HG03097 (cell line): Measurements from ENCODE around the gene MBD3.

ENCODE experiments used
- ATAC-seq: cut with Tn5 transposase; IDR thresholded peaks from one replicate; pipeline ENCODE4 v1.9.1; 2021; ENCODE audit not compliant: unreplicated experiment, low FRiP score

The MBD3 gene

DNA sequence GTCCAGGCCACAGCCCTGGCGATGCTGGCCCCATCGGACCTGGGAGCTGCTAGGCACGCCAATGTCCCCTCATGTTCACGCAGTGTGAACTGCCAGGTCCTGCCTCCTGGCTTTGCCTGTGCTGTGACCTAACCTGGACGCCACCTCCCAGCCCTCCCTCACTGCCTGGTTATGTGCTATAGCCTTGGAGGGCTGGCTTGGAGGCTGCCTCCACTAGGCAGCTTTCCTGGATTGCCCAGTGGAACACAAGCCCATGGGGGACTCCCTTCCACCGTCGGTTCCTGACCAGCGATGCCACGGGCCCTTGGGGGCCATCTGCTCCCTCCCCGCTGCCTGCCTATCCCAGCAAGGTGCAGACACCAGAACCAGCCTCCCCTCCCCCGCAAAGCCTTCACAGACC is 27.8 kb upstream of the MBD3 start:
- no peak for ATAC-seq

DNA sequence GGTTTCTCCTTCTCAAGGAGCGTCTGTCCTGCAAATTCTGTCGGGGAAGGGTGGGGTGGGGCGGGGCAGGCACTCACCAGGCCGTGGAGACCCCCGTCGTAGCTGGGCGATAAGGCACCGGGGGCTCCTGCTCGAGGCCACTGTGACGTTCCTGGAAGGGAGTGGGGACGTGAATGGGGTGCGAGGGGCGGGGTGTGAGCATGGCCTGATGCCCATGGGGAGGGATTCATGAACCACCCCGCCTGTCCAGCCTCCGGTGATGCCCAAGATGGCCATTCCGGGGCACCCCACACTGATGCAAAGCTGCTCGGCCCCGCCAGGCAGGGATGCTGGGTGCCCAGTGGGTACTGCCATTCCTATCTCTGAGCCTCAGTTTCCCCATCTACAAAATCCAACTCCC is 27.0 kb upstream of the MBD3 start:
- ATAC-seq: no peak

DNA sequence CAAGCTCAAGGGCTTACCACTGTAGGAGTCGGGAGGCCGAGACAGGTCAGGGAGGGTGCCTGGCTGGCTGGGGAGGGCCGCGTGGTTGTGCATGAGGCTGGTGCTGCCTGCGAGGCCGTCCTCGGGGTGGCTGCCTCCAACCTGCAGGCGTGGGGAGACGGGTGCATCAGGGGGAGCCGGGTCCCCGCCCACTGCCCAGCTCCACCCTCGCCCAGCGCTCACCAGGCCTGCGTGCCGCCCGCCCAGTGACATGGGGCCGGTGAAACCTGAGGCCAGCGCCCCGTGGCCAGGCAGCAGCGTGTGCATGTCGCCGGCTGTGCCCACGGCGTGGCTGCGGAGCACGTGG is 26.4 kb upstream of the MBD3 start:
- no peak for ATAC-seq

DNA sequence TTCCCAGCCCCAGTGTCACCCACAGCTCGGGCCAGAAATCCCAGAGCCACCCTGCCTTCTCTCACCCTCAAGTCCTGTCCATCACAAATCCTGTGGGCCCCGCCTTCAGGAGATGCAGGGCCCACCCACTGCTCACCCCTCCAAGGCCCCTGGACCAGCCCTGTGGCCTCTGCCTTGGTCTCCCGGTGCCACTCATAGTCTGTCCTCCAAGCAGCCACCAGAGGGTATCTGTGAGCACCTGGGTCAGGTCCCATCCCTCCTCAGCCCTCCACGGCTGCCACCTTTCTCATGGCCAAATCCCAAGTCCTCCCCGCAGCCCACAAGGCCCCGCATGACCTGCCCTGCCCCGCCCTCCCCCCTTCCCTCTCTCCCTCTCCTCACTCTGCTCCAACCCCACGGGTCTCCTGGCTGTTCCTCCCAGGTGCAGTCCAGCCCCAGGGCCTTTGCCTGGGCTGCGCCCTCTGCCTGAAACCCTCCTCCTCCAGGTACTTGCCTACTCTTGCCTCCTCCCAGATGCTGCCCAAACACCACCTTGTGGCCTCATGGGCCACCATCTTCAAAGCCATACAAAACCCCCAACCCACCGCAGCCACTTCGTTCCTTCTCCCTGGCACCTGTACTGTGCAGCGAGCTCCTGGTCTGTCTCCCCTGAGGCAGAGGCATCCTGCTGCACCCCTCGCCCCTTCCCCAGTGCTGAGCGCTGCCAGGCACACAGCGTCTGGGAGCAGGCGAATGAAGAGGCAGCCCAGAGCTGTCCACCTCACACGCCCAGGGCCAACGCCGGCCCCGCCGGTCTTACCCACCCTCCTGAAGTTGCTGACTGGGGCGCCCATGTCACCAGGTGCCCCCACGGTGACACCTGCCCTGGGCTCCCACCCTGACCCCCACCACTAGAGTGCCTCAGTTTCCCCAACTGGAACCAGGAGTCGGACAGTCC is 25.8 kb upstream of the MBD3 start:
- ATAC-seq: no peak

DNA sequence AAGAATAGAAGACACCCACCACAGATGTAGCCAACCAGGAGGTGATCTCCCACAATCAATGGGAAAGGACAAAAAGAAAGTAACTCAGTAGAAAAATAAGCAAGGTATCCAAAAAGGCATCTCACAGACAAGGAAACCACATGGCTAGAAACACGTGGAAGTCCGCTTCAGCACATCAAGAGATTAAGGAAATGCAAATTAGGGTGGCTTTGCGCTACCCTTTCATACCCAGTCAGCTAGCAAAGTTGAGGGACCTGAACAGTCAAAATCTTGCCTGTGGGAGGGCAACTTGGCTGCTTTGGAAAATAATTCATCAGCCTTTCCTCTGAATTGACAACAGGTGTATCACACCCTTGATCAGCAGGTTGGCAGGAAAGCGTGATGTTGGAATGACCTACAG is 24.2 kb upstream of the MBD3 start:
- no peak for ATAC-seq

DNA sequence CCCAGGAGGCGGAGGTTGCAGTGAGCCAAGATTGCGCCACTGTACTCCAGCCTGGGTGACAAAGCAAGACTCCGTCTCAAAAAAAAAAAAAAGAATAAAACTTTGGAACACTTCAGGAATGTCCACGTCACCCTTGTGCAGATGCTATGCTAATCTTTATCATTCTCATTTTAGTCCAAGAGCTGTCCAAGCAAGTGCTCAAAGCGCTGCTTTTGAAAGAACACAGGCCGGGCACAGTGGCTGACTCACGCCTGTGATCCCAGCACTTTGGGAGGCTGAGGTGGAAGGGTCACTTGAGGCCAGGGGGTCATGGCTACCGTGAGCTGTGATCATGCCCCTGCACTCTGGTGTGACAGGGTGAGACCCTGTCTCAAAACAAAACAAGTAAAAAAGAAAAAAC is 23.7 kb upstream of the MBD3 start:
- no peak for ATAC-seq

DNA sequence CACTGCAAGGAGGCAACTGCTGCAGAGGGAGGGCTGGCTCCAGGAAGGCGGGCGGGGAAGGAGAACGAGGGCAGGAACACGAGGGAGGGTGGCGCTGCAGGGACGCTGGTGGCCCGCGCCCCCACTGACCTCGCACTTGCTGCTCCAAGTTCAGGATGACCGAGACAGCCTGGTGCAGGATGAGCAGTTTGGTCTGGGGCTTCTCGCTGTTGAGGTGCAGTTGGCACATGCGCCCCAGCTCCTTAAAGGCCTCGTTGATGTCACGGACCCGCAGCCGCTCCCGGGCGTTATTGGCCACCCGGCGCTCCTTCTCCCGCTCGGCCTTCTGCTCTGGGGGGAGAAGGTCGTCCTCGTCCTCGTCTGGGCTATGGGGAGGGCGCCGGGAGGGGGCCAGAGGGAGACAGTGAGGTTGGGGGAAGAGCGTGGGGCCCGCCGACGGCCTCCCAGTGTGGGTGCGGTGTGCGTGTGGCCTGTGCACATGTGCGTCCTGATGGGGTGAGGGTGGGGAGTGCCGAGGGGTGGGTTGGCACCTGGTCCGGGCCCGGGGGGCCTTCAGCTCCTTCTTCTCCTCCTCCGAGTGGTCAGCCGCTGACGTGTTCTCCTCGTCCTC is 22.6 kb upstream of the MBD3 start:
- ATAC-seq: no peak

DNA sequence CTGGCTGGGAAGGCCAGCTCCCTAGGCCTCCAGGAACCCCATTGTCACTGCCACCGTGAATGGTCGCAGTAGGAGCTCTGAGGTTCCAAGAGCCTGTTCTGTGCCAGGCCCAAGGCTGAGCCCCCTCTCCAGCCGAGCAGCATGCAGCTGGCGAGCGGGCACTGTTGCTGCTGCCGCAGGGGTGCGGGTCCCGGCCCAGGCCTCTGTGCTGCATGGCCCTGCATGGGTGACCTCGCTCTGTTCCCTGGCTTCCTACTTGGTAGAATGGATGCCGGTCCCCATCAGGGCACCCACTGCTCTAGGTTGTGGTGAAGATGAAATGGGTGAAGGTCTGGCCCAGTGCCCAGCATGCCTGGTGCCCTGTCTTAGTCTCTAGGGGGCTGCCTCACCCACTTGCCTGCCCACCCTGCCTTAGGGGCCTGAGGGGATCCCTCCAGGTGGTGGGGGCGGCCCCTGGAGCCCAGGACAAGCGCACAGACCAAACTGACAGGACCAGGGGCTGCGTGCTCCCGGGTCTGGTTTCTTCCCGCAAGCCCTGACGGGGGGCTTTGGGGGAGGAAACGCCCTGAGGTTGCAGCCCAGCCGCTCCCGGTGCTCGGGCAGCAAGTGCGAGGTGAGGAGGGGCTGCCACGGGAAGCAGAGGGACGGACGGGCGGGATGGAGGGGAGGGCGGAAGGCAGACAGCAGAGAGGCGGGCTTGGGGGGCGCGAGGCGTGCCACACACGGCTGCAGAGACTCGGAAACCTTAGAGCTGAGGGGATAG is 21.3 kb upstream of the MBD3 start:
- no peak for ATAC-seq

DNA sequence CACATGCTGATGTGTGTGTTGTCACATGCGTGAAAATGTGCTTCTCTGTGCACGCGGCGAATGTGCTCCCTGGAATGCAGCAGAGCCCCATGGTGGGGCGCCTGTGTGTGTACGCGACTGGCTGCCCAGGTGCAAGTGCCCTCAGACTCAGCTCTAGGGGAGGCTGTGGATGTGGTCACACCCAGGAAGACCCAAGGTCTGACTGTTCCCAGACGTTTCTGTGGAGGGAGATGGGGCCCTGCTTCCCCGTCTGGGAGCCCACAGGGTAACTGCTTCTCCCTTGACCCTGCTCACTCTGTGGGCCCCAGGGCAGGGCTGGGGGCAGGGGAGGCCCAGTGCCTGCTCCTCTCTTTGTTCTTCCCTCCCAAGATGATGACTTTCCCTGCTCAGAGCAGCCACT is 20.5 kb upstream of the MBD3 start:
- no peak for ATAC-seq

DNA sequence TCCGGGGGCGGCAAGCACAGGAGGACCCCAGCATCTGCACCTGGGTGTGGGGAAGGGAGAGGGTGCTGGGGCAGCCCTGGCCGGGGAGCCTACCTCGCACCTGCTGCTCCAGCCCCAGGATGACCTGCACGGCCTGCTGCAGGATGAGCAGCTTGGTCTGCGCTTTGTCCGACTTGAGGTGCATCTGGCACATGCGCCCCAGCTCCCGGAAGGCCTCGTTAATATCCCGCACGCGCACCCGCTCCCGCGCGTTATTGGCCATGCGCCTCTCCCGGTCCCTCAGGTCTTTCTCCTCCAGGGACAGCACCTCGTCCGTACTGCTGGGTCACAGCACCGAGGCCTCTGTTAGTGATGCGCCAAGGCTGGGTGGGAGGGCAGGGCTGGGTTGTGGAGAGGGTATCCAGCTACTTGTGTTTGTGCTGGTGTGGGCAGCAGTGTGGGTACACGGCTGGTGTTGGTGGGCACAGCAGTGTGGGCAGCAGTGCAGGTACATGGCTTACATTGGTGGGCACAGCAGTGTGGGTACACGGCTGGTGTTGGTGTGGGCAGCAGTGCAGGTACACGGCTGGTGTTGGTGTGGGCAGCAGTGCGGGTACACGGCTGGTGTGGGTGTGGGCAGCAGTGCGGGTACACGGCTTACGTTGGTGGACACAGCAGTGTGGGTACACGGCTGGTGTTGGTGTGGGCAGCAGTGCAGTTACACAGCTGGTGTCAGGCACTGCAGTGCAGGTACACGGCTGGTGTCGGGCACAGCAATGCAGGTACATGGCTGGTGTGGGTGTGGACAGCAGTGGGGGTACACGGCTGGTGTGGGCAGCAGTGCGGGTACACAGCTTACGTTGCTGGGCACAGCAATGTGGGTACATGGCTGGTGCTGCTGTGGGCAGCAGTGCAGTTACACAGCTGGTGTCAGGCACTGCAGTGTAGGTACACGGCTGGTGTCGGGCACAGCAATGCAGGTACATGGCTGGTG is 19.7 kb upstream of the MBD3 start:
- no peak for ATAC-seq

DNA sequence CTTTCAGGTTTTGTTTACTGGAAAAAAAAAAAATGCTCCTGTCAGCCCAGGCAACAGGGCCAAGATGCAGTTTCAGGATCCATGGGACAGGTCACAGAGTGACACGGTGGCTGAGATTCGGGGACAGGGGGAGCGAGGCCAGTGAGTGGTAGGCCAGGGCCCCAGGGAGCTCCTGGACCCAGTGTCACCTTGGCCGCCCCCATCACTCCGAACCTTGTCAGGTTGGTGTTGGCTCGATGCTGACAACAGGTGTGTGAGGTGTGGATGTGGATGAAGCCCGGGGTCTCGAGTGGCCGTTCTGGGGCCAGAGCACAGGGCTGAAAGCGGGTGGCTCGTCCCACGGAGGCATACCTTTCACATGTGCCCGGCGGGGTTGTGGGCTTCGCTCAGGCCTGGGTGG is 18.7 kb upstream of the MBD3 start:
- no peak for ATAC-seq

DNA sequence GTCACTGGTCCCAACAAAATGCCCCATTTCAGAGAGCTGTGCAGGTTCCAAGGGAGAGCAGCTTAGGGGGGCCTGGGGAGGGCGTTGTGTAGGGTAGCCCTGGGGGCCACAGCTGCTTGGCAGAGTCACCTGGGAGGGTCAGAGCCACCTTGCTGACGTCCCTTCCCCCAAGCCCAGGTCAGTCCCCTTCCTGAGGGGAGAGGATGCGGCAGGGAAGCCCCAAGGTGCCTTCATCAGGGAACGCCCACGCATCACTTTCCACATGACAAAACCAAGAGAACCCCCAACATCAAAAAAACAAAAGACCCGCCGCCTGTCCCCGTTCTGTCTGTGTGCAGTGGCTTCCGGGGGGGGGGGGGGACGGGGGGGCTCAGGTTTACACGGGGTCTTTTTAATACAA is 17.9 kb upstream of the MBD3 start:
- no peak for ATAC-seq

DNA sequence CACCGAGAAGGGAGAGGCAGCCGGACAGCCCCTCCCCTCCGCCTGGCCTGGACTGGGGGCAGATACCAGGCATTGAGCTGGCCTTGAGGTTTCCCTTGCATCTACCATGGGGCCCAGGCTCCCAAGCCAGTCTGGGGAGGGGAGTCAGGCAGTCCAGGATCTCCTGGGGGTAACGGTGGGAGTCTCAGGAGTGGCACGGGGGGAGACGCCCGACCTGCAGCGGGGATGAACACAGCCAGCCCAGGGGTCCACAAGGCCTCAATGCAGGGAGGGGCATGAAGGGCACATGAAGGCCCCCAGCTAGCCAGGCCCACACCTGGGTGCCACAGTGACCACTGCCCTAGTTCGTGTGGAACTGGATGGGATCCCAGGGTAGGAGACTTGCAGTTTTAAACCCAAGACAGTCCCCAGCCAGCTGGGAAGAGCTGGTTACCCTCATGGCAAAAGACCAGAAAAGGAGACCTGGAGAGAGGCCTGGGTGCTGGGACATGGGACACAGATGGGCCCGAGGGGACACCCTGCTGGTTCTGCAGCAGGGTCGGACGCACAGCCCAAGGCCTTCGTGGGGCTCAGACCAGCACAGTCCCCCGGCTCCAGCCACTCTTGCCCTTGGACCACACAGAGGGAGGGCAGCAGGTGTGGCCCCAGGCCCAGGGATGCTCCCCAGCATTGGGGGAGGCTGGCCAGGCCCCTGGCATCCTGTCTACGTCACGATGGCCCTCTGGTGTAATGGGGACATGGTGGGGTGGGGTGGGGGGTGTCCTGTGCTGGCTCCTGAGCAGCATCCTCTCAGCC is 17.2 kb upstream of the MBD3 start:
- no peak for ATAC-seq

DNA sequence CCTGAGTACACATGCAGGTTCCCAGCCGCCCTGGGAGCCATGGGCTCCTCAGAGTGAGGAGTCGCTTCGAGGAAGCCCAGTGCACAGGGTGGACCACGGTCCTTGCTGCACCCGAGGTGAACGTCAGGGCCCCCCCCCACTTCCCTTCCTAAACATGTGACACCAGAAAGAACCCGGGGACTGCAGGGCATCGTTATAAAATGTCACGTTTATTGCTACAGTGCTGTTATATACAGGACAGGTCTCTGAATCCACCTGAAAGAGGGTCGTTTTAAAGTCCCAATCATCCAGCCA is 16.4 kb upstream of the MBD3 start:
- no peak for ATAC-seq

DNA sequence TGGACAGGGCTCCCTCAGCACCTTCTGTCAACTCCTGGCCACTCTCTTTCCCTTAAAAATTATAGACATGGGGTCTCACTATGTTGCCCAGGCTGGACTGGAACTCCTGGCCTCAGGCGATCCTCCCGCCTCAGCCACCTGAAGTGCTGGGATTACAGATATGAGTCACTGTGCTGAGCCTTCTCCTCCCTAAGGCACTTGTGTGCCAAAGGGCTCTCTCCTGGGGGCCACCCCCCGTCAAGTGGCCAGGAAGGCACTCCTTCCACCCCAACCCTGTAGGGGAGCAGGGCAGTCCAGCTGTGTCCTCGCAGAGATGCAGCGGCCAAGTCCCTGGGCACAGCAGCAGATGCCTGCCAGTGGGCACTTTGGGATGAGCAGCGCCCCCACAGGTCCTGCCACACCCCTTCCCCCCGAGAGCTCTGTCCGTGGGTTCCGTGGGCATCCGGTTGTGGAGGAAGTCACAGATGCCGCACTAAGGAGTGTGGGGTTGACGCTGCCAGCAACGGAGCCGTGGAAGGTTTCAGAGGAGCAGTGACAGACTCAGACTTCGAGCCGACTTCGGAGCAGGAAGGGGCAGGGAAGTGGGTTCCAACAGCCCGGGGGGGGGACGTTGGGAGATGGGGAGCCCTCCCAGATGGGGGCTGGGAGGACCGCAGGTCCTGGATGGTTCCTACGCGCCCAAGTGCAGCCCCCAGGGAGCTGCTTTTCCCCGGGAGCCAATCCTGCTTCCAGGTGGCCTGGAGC is 15.9 kb upstream of the MBD3 start:
- ATAC-seq: no peak

DNA sequence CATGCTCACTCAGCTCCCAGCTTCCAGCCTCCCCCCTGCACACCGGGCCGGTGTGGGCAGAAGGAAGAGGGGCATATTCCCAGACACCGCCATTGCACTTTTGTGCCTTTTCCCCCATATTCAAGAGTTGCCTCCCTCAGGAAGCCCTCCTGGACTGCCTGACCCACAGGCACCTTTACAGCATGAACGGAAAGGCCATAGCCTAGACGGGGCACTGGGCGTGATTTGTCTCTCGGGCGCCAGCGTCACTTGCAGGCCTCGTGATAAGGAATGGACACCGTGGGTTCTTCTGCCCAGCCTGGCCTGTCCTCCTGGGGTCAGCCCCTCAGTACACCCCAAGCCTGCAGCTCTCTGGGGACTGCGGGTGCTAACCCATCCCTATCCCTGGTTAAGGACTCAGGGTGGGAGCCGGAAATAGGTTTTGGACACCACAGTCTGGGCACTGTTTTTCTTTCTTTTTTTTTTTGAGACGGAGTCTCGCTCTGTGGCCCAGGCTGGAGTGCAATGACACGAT is 13.5 kb upstream of the MBD3 start:
- no peak for ATAC-seq

DNA sequence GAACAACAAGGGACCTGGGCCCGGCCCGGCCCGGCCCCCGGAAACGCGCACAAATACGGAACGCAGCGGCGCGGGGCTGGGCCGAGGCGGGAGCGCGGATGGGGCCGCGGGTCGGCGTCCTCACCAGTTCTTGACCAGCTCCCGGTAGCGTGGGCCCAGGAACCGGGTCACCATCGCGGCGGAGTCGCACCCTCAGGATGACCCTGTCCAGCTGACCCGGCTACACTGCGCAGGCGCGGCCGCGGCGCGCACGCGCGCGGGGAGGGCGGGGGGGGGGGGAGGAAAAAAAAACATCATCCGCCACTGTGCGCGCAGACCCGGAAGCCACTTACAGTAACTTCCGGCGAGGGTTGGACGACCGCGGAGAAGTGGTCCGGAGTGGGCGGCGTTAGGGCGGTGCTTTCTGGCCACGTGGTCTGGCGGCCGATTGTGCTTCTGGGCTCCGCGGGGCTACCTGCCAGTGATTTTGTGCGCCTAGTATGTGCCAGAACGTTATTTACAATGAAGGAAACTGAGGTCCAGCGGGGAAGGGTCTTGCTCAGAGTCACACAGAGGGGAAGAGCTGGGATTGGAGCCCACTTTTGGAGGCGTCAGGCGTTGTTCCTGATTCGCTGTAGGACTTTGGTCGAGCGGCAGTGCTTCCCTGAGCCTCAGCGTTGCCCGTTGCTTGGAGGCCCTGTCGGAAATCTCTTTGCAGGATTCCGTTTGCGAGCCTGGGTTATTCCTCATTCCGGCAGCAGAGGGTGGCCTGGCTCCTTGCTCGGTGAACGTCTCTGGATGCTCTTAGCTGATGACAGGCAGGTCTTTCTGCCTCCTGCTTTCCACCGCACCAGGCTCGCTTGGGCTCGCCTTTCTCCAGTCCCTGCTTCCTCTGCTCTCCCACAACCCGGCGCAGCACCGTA is 12.8 kb upstream of the MBD3 start, which contains the start of gene UQCR11:
Gene UQCR11 (minus strand): TSS at position 227 of the 902 bp plus-strand sequence. CDS start 53 bp downstream, at position 174.
- ATAC-seq: peak; percentile 71
